K562 (cell line): Measurements from ENCODE around the gene TNFAIP3. TPM values are rescaled to one million over a fixed set of nuclear protein-coding genes. Genes with fewer than 3 reads are reported as not detected.

Experiments used
- AFF4 ChIP-seq: sonication (generic); formaldehyde crosslinking; IDR thresholded peaks from 2 replicates; pipeline ENCODE4 v1.8.0; 2023; ENCODE audit warnings: mild to moderate bottlenecking, missing genetic modification reagents
- CEBPG ChIP-seq, 3 experiments: fragments of 200-800 bp in 1 of 3; sonication (Bioruptor generic) in 1 of 3; sonication (generic) in 1 of 3; formaldehyde crosslinking in 1 of 3; IDR thresholded peaks in 2 of 3; conservative IDR thresholded peaks in 1 of 3; 2 replicates each; pipeline versions ENCODE4 v1.6.1 to v1.8.0; 2016 to 2022; ENCODE audit warnings: missing compliant biosample characterization in 2 of 3, missing genetic modification characterization in 2 of 3, mild to moderate bottlenecking in 1 of 3, missing genetic modification reagents in 1 of 3
- CREB1 ChIP-seq, 2 experiments: sonication (generic) in 1 of 2; formaldehyde crosslinking in 1 of 2; IDR thresholded peaks; 2 replicates each; pipeline versions ENCODE4 v1.6.1 to v1.8.0; 2012 to 2022; ENCODE audit warnings: inconsistent platforms in 1 of 2, mild to moderate bottlenecking in 1 of 2, missing genetic modification reagents in 1 of 2, moderate library complexity in 1 of 2
- ETV1 ChIP-seq: fragments of 450-650 bp; conservative IDR thresholded peaks from 2 replicates; pipeline ENCODE4 v1.6.1; 2016; ENCODE audit warnings: missing genetic modification characterization, control low read depth, low read depth, missing compliant biosample characterization
- HIVEP1 ChIP-seq: fragments of 250-450 bp; sonication (Bioruptor Pico); IDR thresholded peaks from 2 replicates; pipeline ENCODE4 v1.4.0; 2020; ENCODE audit warnings: mild to moderate bottlenecking
- MEIS2 ChIP-seq: fragments of 450-650 bp; IDR thresholded peaks from 2 replicates; pipeline ENCODE4 v1.6.1; 2014; ENCODE audit warnings: mild to moderate bottlenecking; ENCODE audit not compliant: partially characterized antibody
- MLX ChIP-seq, 2 experiments: fragments of 450-650 bp in 1 of 2; sonication (generic) in 1 of 2; formaldehyde crosslinking; conservative IDR thresholded peaks; 2 replicates each; pipeline versions ENCODE4 v1.4.0 to v1.8.1; 2020 to 2022; ENCODE audit warnings: mild to moderate bottlenecking in 1 of 2, missing genetic modification reagents in 1 of 2
- SMAD3 ChIP-seq: fragments of 450-650 bp; formaldehyde crosslinking; conservative IDR thresholded peaks from 2 replicates; pipeline ENCODE4 v1.4.0; 2020; ENCODE audit warnings: mild to moderate bottlenecking
- ZNF311 ChIP-seq: fragments of 250-450 bp; sonication (Bioruptor Pico); IDR thresholded peaks from 2 replicates; pipeline ENCODE4 v1.4.0; 2020; ENCODE audit warnings: mild to moderate bottlenecking, moderate library complexity
- ZNF41 ChIP-seq: fragments of 250-450 bp; sonication (Bioruptor Pico); conservative IDR thresholded peaks from 2 replicates; pipeline ENCODE4 v1.4.0; 2020; ENCODE audit warnings: mild to moderate bottlenecking
- ZNF449 ChIP-seq: fragments of 250-450 bp; sonication (Bioruptor Pico); IDR thresholded peaks from 2 replicates; pipeline ENCODE4 v1.8.0; 2022; ENCODE audit warnings: moderate library complexity, mild to moderate bottlenecking, inconsistent platforms
- polyA plus RNA-seq, 8 experiments: library from polyadenylated mRNA; depleted of rRNA in 4 of 8; stranded (reverse) in 5 of 8; unstranded in 3 of 8; fragments of >200 nt; fragmentation: Nextera tagmentation in 2 of 8; fragmentation: Illumina TruSeq in 1 of 8; extraction: Ambion mirVana in 2 of 8; extraction: Trizol in 1 of 8; gene quantifications; 2 replicates each; pipeline versions ENCODE4 v1.2.1 to v1.2.3, GENCODE V29; 2011 to 2014; ENCODE audit warnings: inconsistent platforms in 1 of 8, missing spikeins in 1 of 8
- total RNA-seq, 7 experiments: library from RNA; depleted of rRNA in 6 of 7; stranded (reverse); fragments of >200 nt in 6 of 7; fragmentation: Illumina TruSeq in 2 of 7; extraction: Trizol in 2 of 7; gene quantifications; 2 replicates each; pipeline versions ENCODE4 v1.2.1 to v1.2.3, GENCODE V29; 2011 to 2021; ENCODE audit warnings: low replicate concordance in 1 of 7

TNFAIP3 gene
- total and polyA plus RNA-seq, 9 of the 15 experiments (the other 6 are each of a cell fraction or from before 2014, with no cell fraction given): 0.79 to 17.0 (median 6.4) TPM

GRCh38 chr6:137904822-137905617 lies 38.0 kb downstream of the TNFAIP3 start (continued):
- TF ChIP-seq ZNF449: peak; percentile 56; the same call in 1 of the 2 replicates
- TF ChIP-seq CEBPG (CRISPR knock-in tag; IDR thresholded peaks at IDR 0.05): no peak
- TF ChIP-seq CEBPG (tag; conservative IDR thresholded peaks at IDR 0.05 in 1 of 2, IDR thresholded peaks at IDR 0.05 in 1 of 2): peak in 1 of 2 experiments; percentile 85; a peak in 2 of 4 replicates
- 0 out of 2 replicates have a peak, but pooled peaks have one; percentile 17 for TF ChIP-seq ZNF41 (CRISPR knock-in tag)
- no peak for TF ChIP-seq ZNF311
- TF ChIP-seq AFF4: no peak
- TF ChIP-seq SMAD3 (CRISPR knock-in tag): 0 out of 2 replicates have a peak, but pooled peaks have one; percentile 22
- TF ChIP-seq MEIS2: peak; percentile 73
- TF ChIP-seq MLX (CRISPR knock-in tag; conservative IDR thresholded peaks at IDR 0.05): no peak
- TF ChIP-seq ETV1 (tag): 0 out of 2 replicates have a peak, but pooled peaks have one; percentile 5
- TF ChIP-seq CREB1 (IDR thresholded peaks at IDR 0.05): no peak
- no peak for TF ChIP-seq CREB1 (CRISPR knock-in tag; IDR thresholded peaks at IDR 0.05)
- TF ChIP-seq HIVEP1 (CRISPR knock-in tag): 0 out of 2 replicates have a peak, but pooled peaks have one; percentile 4
